GM18858 (cell line): Measurements from ENCODE around the gene SLC35F3.
"Not testable (repeated sequence)": the region's sequence is repeated elsewhere in the genome, so short reads cannot be mapped to it uniquely, and the experiment has no call there.

ENCODE experiments used
- ATAC-seq: cut with Tn5 transposase; IDR thresholded peaks from one replicate; pipeline ENCODE4 v1.9.1; 2021; ENCODE audit not compliant: unreplicated experiment

SLC35F3 gene

DNA sequence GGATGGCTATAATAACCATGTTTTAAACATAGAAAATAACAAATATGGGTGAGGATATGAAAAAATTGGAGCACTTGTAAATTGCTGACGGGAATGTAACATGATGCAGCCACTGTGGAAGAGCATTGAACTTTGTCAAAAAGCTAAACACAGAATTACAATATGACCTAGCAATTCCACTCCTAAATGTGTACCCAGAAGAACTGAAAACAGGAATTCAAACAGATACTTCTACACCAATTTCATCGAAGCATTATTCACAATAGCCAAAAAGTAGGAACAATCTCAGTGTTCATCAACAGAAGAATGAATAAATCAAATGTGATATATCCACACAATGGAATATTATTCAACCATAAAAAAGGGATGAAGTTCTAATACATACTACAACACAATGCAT is 436.1 kb downstream of the SLC35F3 start:
- ATAC-seq, result no peak

DNA sequence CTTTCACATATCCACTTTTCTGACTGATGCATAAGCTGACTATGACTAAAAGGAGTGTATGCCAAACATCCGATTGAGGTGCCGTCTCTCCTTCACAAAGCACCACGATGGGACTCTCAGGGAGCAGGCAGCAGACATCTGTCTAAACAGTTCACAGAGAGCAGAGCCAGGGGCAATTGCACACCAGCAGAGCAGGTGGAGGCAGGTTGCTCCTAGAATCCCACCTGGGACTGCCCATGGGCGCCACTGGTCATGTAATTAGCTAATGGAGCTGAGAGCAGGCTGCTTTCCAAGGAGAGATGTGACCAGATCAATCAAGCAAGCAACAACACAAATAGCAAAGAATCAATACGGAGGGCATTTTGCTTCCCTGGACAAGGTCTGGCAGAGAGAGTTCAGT is 438.3 kb downstream of the SLC35F3 start:
- ATAC-seq, result no peak

DNA sequence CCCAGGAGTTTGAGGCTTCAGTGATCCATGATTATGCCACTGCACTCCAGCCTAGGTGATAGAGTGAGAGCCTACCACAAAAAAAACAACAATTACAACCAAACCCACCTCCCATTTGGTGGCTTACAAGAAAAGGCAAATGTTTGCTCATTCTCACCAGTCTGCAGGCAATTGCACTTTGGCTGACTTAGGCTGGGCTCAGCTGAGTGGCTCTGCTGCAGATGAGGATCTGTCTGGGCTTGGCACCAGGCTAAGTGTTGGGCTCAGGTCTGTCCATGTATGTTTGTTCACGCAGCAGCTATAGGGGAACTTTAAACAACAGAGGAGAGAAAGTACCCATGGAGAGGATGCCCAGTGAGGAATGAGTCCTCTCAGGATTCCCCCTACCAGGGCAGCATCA is 440.8 kb downstream of the SLC35F3 start:
- no peak for ATAC-seq

DNA sequence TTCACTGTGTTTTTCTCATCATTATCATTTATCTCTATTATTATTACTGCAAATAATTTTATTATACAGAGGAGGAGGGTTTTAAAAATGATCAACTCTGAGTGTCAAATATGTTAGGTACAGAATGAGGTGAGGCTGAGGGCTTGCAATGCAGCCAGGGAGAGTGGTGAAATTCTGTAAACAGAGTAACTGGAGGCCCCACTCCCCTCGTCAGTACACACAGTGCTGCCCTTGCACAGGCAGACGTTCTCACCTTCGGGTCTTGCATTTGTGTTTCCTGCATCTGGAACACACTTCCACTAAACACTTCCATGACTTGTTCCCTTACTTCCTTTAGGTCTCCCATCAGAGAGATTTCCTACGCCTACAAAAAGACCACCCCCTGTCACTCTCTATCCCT is 444.5 kb downstream of the SLC35F3 start:
- no peak for ATAC-seq

DNA sequence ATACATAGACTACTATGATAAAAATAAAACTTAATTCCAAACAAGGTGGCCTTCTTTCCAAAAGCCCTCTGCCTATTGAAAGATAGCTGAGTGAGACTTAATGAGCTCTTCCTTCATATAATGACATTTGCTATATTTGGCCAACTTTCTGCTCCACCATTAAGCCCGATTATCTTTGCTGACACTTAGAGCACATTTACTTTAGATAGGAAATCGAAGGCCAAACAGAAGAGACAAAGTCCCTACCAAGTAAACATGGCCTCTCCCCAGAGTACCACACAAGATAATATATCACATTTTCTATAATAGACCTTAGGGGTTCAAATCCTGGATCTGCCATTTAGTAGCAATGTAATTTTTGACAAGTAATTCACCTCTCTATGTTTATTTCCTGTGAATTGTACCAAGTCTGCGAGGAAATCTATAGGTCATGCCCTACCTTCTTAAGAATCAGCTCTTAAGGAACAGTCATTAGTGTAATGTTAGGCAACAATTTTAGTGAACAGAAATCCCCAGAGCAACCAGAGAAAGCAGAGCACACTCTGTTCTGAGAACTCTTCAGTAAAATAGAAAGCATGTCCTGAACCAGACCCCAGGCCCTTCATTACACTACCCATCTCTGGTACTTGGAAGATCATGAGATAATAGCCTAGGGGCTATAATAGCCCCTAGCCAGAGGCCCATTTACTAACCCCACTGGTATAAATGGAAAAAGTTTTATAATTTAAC is 451.5 kb downstream of the SLC35F3 start:
- ATAC-seq, result no peak

DNA sequence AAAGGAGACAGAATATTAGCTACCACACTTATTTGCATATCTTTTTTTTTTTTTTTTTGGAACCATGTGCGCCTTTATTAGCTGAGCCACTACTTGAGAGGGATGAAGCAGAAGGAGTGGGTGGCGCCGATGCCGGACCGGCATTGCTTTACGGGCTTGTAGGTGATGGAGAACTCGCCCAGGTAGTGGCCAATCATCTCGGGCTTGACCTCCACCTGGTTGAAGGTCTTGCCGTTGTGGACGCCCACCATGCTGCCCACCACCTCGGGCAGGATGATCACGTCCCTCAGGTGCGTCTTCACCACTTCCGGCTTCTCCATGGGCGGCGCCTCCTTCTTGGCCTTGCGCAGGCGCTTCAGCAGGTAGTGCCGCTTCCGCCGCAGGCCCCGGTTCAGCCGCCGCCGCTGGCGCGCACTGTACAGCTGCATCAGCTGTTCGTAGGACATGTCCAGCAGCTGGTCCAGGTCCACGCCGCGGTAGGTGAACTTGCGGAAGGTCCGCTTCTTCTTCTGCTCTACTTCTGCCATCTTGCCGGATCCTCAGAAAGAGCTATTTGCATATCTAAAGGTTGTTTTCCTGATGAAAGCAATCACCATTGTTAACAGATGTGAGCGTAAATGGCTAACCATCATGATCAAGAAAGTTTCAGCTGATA is 452.3 kb downstream of the SLC35F3 start:
- not testable (repeated sequence) for ATAC-seq

DNA sequence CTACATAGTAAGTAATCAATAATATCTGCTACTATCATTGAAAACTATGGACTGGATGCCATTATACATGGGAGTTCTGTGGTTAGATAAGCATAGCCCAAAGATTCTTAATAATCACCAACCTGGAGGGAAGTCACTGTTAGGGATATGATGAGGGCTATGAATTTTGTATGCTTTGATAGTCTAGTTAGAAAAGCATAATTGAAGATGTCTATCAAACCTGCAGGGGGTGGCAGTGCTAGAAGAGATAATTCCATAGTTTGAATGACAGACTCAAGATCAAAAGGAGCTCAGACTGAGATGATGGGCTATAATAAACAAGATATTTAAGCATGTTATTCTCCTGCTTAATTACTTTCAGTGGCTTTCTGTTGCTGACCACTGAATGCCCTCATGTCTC is 453.4 kb downstream of the SLC35F3 start:
- ATAC-seq, result no peak

DNA sequence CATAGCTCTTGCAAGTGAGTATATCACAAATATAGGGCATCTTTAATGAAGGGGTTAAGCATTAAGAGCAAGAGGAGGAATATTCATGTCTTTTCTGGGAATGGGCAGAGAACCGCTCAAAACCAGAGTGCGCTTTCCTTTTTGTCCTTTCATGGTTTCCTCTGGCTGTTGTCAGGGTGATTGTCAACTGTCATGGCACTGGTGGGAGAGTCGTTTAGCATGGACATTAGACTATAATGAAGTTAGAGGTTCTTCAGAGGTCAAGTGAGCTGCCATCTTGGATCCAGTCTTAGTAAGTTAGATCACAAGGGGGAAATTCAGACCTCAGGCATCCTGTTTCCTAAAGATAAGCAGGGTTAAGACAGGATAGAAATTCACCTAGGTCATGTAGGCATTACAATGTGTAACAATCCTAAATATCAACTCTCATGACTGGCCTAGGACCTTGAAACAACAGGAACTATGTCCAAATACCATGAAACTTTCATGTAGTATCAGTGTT is 456.7 kb downstream of the SLC35F3 start:
- ATAC-seq, result no peak

DNA sequence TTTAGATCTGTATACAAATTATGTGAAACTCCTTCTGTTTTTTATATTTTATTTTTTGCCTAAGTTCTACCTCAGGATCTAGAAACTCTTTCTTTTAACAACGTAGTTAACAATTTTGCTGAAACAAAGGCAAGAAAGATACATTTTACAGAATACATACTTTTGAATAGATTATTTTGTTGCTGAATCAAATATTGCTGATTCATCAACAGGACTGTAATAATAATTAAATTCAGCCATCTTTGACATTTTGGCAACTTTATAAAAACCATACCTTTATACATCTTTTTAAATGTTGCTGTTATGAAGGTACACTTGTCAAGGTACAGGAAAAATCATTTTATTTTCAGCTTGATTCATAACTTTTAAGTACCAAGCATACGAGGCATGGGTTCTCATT is 458.1 kb downstream of the SLC35F3 start:
- no peak for ATAC-seq

DNA sequence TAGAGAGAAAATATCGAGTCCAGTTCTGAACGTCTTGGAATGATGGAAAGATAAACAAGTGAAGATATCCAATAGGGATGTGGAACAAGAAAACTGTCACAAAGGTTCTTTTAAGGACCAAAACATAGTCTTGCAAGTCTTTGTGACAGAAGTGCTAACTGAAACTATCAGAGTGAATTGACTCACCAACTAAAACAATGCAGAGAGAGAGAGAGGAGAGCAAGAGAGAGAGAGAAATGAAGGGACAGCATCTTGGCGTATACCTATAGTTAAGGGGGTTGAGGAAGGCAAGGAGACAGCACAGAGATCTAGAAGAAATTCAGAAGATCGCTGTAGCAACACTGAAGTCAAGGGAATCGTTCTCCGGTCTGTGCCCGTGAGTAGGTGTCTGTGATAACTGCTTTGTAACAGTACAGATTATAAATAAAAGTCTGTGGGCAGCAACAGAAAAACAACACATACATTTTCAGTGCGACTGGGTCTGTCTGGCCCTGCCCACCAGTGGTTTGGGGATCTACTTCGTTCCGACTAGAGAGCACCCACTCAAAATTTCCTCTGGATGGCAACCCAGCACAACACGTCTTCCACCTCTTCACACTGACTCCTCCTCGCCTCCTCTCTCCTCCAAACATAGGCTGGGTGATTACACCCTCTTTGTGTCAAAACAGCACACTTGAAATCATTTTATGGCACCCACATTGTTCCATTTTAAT is 464.0 kb downstream of the SLC35F3 start:
- no peak for ATAC-seq

DNA sequence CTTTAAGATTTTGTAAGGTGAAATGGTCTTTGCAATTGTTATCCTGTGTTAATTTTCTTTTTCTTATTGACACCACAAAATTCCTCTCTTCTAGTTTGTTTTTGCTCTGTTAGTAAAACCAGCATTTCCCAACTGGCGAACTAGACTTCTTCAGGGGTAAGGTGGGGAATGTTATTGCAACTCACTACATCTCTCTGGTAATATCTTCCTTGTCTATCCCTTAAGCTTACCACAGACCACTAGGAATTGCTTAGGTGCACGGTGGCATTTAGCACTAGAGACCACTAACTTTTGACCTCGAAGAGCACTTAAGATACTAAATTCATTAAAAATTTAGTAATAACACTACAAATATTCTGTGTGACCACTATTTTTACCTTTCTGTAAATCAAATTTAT is 464.6 kb downstream of the SLC35F3 start:
- no peak for ATAC-seq

DNA sequence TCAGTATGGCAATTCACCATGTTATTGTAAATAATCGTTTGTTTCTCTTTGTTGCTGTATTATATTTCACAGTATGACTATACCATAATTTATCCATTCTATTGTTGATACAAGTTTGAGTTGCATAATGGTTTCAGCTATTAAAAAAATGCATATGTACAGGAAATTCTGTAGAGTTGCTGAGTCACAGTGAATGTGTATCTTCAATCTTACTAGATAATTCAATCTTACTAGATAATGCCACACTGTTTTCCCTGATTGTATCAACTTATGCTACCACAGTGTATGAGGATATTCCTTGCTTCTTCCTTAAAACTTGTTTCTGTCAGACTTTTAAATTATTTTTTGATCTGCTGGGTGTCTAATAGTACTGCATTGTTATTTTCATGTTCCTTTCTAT is 465.3 kb downstream of the SLC35F3 start:
- ATAC-seq, result no peak

DNA sequence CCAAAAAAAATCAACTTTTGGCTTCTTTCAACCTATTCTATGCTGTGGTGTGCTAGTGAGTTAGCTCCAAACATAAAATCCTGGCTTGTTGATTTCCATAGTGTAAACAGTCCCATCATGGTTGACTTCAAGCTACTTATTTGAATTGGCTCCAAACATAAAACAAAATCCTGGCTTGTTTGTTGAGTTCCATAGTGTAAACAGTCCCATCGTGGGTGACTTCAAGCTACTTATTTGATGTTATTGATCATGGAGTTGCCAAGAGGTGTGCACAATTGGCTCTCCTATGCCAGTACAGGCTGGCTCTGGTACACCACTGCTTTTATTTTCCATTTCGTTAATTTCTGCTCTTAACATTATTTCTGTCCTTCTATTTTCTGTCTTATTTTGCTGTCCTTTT is 466.9 kb downstream of the SLC35F3 start:
- no peak for ATAC-seq

DNA sequence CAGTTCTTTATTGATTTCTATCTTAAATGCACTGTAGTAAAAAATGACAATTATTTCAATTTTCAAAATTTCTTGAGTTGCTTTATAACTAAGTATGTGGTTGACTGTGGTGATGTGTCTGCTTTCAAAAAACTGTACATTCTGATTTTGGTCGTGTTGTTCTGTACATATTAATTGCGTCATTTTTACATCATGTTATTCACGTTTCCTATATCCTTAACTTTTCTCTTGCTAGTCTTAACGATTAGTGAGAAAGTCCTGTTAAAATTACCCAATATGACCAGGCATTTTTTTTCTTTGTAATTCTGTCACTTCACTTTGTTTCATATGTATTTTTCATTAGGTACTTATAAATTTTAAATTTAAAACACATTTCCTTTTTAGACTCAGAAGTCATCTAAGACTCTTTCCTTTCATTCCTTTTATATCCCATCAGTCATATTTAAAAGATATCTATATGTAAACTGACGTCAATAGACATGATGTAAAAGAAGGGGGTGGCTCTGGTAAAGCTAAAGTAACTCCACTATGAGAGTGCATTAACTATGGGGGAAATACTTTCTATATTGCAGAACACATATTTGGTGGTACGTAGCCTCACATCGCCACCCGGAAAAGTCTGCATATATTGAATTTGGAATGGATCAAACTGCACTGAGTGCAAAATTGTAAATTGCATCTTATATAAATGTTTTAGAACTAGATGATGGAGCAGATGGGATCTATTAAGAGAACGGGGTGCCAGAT is 467.7 kb downstream of the SLC35F3 start:
- ATAC-seq, result no peak

DNA sequence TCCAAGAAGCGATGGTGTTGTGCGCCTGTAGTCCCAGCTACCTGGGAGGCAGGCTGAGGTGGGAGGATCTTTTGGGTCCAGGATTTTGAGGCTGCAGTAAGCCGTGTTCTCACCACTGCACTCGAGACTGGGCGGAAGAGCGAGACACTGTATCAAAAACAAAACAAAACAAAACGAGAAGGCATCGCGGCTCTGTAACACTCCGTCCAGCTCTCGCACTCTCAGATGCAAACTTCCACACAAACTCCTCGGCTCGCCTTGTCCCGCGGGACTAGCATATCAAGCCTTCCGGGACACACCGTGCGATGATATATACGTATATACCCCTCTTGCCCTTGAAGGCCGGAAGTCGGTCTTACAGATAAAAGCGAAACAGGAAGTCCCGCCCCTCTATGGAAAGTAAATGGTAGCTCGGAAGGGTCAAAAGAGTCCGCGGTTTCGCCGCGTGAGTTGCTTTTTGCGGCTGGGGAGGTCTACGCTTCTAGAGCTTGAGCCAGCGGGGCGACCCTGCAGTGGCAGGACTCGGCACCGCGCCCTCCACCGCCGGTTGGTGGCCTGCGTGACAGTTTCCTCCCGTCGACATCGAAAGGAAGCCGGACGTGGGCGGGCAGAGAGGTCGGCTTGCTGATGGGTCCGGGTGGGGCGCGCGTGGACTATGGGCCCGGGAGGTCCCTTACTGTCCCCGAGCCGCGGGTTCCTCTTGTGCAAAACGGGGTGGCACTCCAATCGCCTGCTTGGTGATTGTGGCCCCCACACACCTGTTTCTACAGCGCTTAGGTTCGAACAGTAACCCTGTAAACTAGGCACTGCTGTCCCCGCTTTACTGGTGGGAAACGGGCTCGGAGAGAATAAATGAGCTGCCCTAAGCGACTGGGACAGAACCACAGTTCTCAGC is 468.8 kb downstream of the SLC35F3 start, which contains the start of gene COA6:
COA6 (plus strand) TSS at position 393 of the 895 bp plus-strand sequence; CDS start at position 404, 11 bp downstream.
- peak; percentile 85 for ATAC-seq

DNA sequence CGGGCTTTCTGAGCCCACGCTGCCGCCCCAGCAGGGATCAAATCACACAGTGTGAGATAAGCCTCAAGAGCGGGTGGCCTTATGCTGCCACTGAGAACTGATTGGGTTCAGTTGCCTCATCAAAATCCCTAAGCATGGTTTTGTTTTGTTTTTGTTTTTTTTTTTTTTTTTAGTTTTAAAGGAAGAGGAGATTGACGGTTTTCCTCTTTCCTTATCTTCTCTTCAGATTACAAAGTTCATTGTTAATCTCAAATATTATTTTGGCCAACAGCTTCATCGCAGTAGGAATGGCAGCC is 469.4 kb downstream of the SLC35F3 start:
- peak; percentile 15 for ATAC-seq
